SU-DHL-6 (cell line): ENCODE results near the gene CAPN1.

Experiments used
- H2AFZ ChIP-seq: fragments of 200-600 bp; sonication (generic); 2 replicates; pipeline ENCODE4 v1.6.1; 2014; ENCODE audit warnings: low read depth, mild to moderate bottlenecking, moderate library complexity, mixed read lengths, antibody characterized with exemption, low read length; ENCODE audit not compliant: severe bottlenecking
- H3F3A ChIP-seq: fragments of 200-600 bp; shearing (Covaris generic); 2 replicates; pipeline ENCODE4 v1.6.0; 2016; ENCODE audit warnings: antibody characterized with exemption, mild to moderate bottlenecking; ENCODE audit not compliant: insufficient read depth
- H3K27ac ChIP-seq: fragments of 200-600 bp; sonication (generic); 2 replicates; pipeline ENCODE4 v1.5.1; 2016; ENCODE audit warnings: low read depth, mild to moderate bottlenecking, low read length, moderate library complexity, mixed read lengths
- H3K27me3 ChIP-seq: fragments of 200-600 bp; sonication (generic), shearing (Covaris generic); 2 replicates; pipeline ENCODE4 v1.6.0; 2014; ENCODE audit warnings: mild to moderate bottlenecking, low read length
- H3K36me3 ChIP-seq: fragments of 200-600 bp; sonication (generic); 2 replicates; pipeline ENCODE4 v1.6.1; 2014; ENCODE audit warnings: mild to moderate bottlenecking, low read length, mixed read lengths
- H3K4me2 ChIP-seq: fragments of 300-600, 200-600 bp; shearing (Covaris generic), sonication (generic); 2 replicates; pipeline ENCODE4 v1.6.0; 2014; ENCODE audit warnings: low read length, low read depth, mild to moderate bottlenecking; ENCODE audit not compliant: poor library complexity, severe bottlenecking
- H3K4me3 ChIP-seq: fragments of 200-600 bp; sonication (generic); 2 replicates; pipeline ENCODE4 v1.5.1; 2014; ENCODE audit warnings: antibody characterized with exemption, low read length, mild to moderate bottlenecking, mixed read lengths; ENCODE audit not compliant: insufficient read depth, poor library complexity, severe bottlenecking
- H3K79me2 ChIP-seq: fragments of 200-600 bp; sonication (generic); 2 replicates; pipeline ENCODE4 v1.6.1; 2014; ENCODE audit warnings: mild to moderate bottlenecking, low read length, moderate library complexity; ENCODE audit not compliant: insufficient read depth
- H3K9ac ChIP-seq: fragments of 200-600 bp; sonication (generic); 2 replicates; pipeline ENCODE4 v1.7.0; 2014; ENCODE audit warnings: mild to moderate bottlenecking, low read length
- H3K9me2 ChIP-seq: fragments of 200-600 bp; sonication (generic); replicated peaks from 2 replicates; pipeline ENCODE4 v1.6.1; 2014; ENCODE audit warnings: low read length; ENCODE audit not compliant: insufficient read depth
- H3K9me3 ChIP-seq: fragments of 200-600 bp; sonication (generic); 2 replicates; pipeline ENCODE4 v1.6.1; 2014; ENCODE audit warnings: low read length, mixed read lengths; ENCODE audit not compliant: insufficient read depth
- H4K20me1 ChIP-seq: fragments of 200-600 bp; sonication (generic); 2 replicates; pipeline ENCODE4 v1.6.1; 2014; ENCODE audit warnings: low read depth, mild to moderate bottlenecking, antibody characterized with exemption, low read length, moderate library complexity, mixed read lengths
- CTCF ChIP-seq: fragments of 200-600 bp; sonication (generic); IDR thresholded peaks from one replicate; pipeline ENCODE4 v1.5.1; 2017; ENCODE audit warnings: antibody characterized with exemption, mild to moderate bottlenecking, low read length, moderate library complexity; ENCODE audit not compliant: insufficient read depth, poor library complexity, severe bottlenecking
- EZH2phosphoT487 ChIP-seq: fragments of 200-600 bp; sonication (generic), shearing (Covaris generic); conservative IDR thresholded peaks from 2 replicates; pipeline ENCODE4 v1.6.1; 2018; ENCODE audit warnings: mild to moderate bottlenecking, antibody characterized with exemption, low read length, moderate library complexity, mixed read lengths

CAPN1 gene

GRCh38 chr11:65206901-65207300, 25.2 kb downstream of the CAPN1 start:
- no peak overlapping the region for H3K27ac ChIP-seq
- H2AFZ ChIP-seq = no peak overlapping the region
- no peaks in the 10 kb centered on the region for H3K9me2 ChIP-seq
- no peaks in the 10 kb centered on the region for H4K20me1 ChIP-seq
- TF ChIP-seq EZH2phosphoT487 (no peak), CTCF (no peak)
- no peaks in the 10 kb centered on the region for H3K9me3 ChIP-seq
- H3F3A ChIP-seq = no peaks in the 10 kb centered on the region
- H3K79me2 ChIP-seq = no peaks in the 10 kb centered on the region
- no peaks in the 10 kb centered on the region for H3K36me3 ChIP-seq
- no peaks in the 10 kb centered on the region for H3K27me3 ChIP-seq
- no peak overlapping the region for H3K9ac ChIP-seq
- no peak overlapping the region for H3K4me3 ChIP-seq
- no peak overlapping the region for H3K4me2 ChIP-seq

- Histone ChIP-seq H4K20me1 (no peaks in the 10 kb centered on the region), H3K9me3 (no peaks in the 10 kb centered on the region), H3F3A (no peaks in the 10 kb centered on the region), H3K79me2 (no peaks in the 10 kb centered on the region), H2AFZ (no peak overlapping the region), H3K9ac (no peak overlapping the region), H3K27me3 (no peaks in the 10 kb centered on the region), H3K27ac (no peak overlapping the region), H3K9me2 (no peaks in the 10 kb centered on the region), H3K4me2 (no peak overlapping the region), H3K4me3 (no peak overlapping the region), H3K36me3 (no peaks in the 10 kb centered on the region)
- no peak for TF ChIP-seq EZH2phosphoT487
- no peak for TF ChIP-seq CTCF
These were observed 26.4 kb downstream of the CAPN1 start for GRCh38 chr11:65207918-65208784.

- H3K27me3 ChIP-seq = no peaks in the 10 kb centered on the region
- H2AFZ ChIP-seq = no peak overlapping the region
- no peaks in the 10 kb centered on the region for H4K20me1 ChIP-seq
- H3F3A ChIP-seq = no peaks in the 10 kb centered on the region
- H3K4me2 ChIP-seq = no peak overlapping the region
- no peaks in the 10 kb centered on the region for H3K79me2 ChIP-seq
- H3K4me3 ChIP-seq = no peak overlapping the region
- H3K9me2 ChIP-seq = no peaks in the 10 kb centered on the region
- no peaks in the 10 kb centered on the region for H3K36me3 ChIP-seq
- H3K27ac ChIP-seq = no peak overlapping the region
- no peaks in the 10 kb centered on the region for H3K9me3 ChIP-seq
- TF ChIP-seq CTCF (no peak), EZH2phosphoT487 (no peak)
- no peak overlapping the region for H3K9ac ChIP-seq
These were observed 27.3 kb downstream of the CAPN1 start for GRCh38 chr11:65208785-65209710.
